BE2C (cell line): ENCODE measurements around the gene CNTRL.

Source experiments
- DNase-seq: peaks from one replicate; pipeline ENCODE4 v3.0.0-alpha.2; 2020
- H3K27me3 ChIP-seq: fragments of 250-450 bp; sonication (Bioruptor Pico); 2 replicates; pipeline ENCODE4 v1.5.1; 2020; ENCODE audit warnings: mild to moderate bottlenecking
- H3K36me3 ChIP-seq: fragments of 250-450 bp; sonication (Bioruptor Pico); 2 replicates; pipeline ENCODE4 v1.5.1; 2020; ENCODE audit warnings: mild to moderate bottlenecking
- H3K4me1 ChIP-seq: fragments of 250-450 bp; sonication (Bioruptor Pico); 2 replicates; pipeline ENCODE4 v1.5.1; 2020
- H3K4me3 ChIP-seq: 2 replicates; pipeline ENCODE4 v1.5.1; 2011; ENCODE audit warnings: low read depth, low read length
- H3K9me3 ChIP-seq: fragments of 250-450 bp; sonication (Bioruptor Pico); 2 replicates; pipeline ENCODE4 v1.5.1; 2020
- CTCF ChIP-seq: IDR thresholded peaks from 2 replicates; pipeline ENCODE4 v1.5.1; 2012; ENCODE audit warnings: mild to moderate bottlenecking, low read depth, low read length

The CNTRL gene

DNA sequence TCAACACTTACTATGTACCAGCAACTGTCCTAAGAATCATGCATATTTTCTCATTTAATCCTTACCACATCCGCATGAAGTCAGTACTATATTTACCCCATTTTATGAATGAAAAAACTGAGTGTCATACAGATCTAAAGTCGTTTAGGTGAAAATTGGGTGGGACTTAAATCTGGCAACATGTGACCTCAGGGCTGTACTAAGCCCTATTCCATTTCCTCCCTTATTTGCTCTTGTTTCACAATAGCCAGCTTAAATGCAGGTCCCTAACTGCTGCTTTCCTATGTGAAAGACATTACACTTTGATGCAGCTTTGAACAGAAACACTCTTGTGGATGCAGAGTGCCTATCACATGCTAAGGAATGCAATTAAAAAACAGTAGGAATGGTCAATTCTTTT is 129.4 kb downstream of the CNTRL start:
- Histone ChIP-seq H3K9me3 (no peaks in the 10 kb centered on the region), H3K27me3 (no peaks in the 10 kb centered on the region), H3K4me1 (no peaks in the 10 kb centered on the region), H3K36me3 (peaks cover 5% of the 10 kb centered on the region; the same call in 1 of the 2 replicates), H3K4me3 (no peak overlapping the region)
- no peak for DNase-seq
- TF ChIP-seq CTCF, result no peak

DNA sequence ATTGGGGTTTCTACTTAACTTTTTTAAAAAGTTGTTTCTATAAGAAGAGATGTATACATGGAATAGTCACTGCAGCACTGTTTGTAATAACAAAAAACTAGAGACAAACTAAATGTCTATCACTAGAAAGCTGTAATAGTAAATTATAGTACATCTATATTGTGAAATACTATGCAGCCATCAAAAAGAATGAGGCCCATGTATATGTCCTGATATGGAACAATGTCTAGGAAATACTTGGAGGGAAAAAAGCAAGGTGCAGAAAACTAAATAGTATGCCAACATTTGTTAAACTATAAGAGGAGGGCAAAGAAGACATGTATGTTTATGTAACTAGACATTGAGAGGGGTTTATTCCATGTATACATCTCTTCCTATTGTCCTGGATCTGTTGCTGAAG is 129.9 kb downstream of the CNTRL start:
- Histone ChIP-seq H3K4me3 (no peak overlapping the region), H3K9me3 (no peaks in the 10 kb centered on the region), H3K4me1 (no peaks in the 10 kb centered on the region), H3K27me3 (no peaks in the 10 kb centered on the region), H3K36me3 (peaks cover 5% of the 10 kb centered on the region; the same call in 1 of the 2 replicates)
- no peak for TF ChIP-seq CTCF
- no peak for DNase-seq

DNA sequence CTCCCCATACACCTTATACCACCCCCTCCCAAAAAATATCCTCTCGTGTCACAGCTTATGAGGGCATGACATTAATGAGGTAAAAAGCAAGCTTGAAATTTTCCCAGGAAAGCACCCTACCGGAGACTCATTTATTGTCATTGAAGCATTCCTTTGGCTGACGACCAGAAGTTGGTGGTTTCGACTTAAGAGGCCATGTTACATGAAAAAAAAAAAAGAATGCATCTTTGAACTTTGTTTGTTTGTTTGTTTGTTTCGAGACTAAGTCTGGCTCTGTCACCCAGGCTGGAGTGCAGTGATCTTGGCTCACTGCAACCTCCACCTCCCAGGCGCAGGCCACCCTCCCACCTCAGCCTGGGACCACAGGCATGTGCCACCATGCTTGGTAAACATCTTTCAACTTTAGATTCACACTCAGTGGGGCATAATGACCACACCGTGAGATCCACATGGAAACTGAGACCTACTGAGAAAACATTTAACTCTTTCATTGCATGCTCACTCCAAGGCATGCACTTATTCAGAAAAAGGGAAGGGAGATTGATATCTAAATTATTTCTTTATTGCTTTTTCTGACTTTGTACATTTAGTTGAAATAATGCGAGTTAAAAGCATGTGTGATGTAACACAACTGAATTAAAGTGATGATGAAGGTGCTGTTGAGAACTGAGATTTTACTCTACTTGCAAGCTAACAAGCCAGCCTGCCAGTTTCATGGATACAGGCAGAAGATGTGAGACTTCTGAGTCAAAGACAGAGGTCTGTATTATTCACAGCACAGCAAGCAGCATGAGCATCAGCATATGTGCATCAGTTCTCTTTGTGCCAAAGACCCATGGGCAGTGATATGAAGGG is 132.0 kb downstream of the CNTRL start:
- no peaks in the 10 kb centered on the region for H3K36me3 ChIP-seq
- no peak overlapping the region for H3K4me3 ChIP-seq
- no peak for TF ChIP-seq CTCF
- no peak for DNase-seq
- no peaks in the 10 kb centered on the region for H3K4me1 ChIP-seq
- no peaks in the 10 kb centered on the region for H3K27me3 ChIP-seq
- H3K9me3 ChIP-seq, result no peaks in the 10 kb centered on the region

GRCh38 chr9:121207371-121207940 is 132.7 kb downstream of the CNTRL start:
- no peak for DNase-seq
- Histone ChIP-seq H3K36me3 (no peaks in the 10 kb centered on the region), H3K4me3 (no peak overlapping the region), H3K4me1 (no peaks in the 10 kb centered on the region), H3K9me3 (no peaks in the 10 kb centered on the region), H3K27me3 (no peaks in the 10 kb centered on the region)
- no peak for TF ChIP-seq CTCF

- no peaks in the 10 kb centered on the region for H3K4me1 ChIP-seq
- TF ChIP-seq CTCF, result no peak
- no peaks in the 10 kb centered on the region for H3K27me3 ChIP-seq
- H3K36me3 ChIP-seq, result no peaks in the 10 kb centered on the region
- H3K9me3 ChIP-seq, result no peaks in the 10 kb centered on the region
- DNase-seq, result no peak
- H3K4me3 ChIP-seq, result no peak overlapping the region
These were observed 135.8 kb downstream of the CNTRL start for GRCh38 chr9:121210536-121210935.
